HepG2 (cell line): ENCODE results near the gene MCOLN1. TPM values are rescaled to one million over a fixed set of nuclear protein-coding genes. Genes with fewer than 3 reads are reported as not detected.

ENCODE experiments used
- GFI1 ChIP-seq: sonication (generic); formaldehyde crosslinking; IDR thresholded peaks from 2 replicates; pipeline ENCODE4 v1.5.0; 2020; ENCODE audit warnings: missing genetic modification reagents, mild to moderate bottlenecking, borderline replicate concordance
- IRF2 ChIP-seq: IDR thresholded peaks from 2 replicates; pipeline ENCODE4 v1.6.1; 2018; ENCODE audit warnings: missing genetic modification reagents, missing compliant biosample characterization
- MAFG ChIP-seq: sonication (generic); formaldehyde crosslinking; IDR thresholded peaks from 2 replicates; pipeline ENCODE4 v1.5.1; 2020; ENCODE audit warnings: mild to moderate bottlenecking, missing genetic modification reagents
- MBD4 ChIP-seq: IDR thresholded peaks from 2 replicates; pipeline ENCODE4 v1.6.1; 2012; ENCODE audit warnings: low read length, inconsistent platforms, borderline replicate concordance
- MTA3 ChIP-seq: sonication (generic); formaldehyde crosslinking; IDR thresholded peaks from 2 replicates; pipeline ENCODE4 v1.4.0; 2020; ENCODE audit warnings: missing genetic modification reagents
- NPAS2 ChIP-seq: sonication (generic); formaldehyde crosslinking; IDR thresholded peaks from 2 replicates; pipeline ENCODE4 v1.8.0; 2022; ENCODE audit warnings: mild to moderate bottlenecking, missing genetic modification reagents, borderline replicate concordance
- PRPF4 ChIP-seq: fragments of 200-400 bp; formaldehyde crosslinking; IDR thresholded peaks from 2 replicates; pipeline ENCODE4 v1.6.1; 2016; ENCODE audit warnings: low read length, low read depth; ENCODE audit not compliant: poor library complexity, severe bottlenecking
- SIX4 ChIP-seq: sonication (generic); formaldehyde crosslinking; IDR thresholded peaks from 2 replicates; pipeline ENCODE4 v1.4.0; 2020; ENCODE audit warnings: missing genetic modification reagents
- TCF12 ChIP-seq, 2 experiments: fragments of 450-650 bp in 1 of 2; sonication (generic) in 1 of 2; formaldehyde crosslinking in 1 of 2; IDR thresholded peaks; 2 replicates each; pipeline versions ENCODE4 v1.6.1 to v1.8.0; 2017 to 2022; ENCODE audit warnings: antibody characterized with exemption in 1 of 2, mild to moderate bottlenecking in 1 of 2, missing genetic modification reagents in 1 of 2, moderate library complexity in 1 of 2
- TGIF2 ChIP-seq: IDR thresholded peaks from 2 replicates; pipeline ENCODE4 v1.6.1; 2016; ENCODE audit warnings: control low read depth, missing compliant biosample characterization
- TRIM24 ChIP-seq: sonication (generic); formaldehyde crosslinking; IDR thresholded peaks from 2 replicates; pipeline ENCODE4 v1.8.0; 2022; ENCODE audit warnings: mild to moderate bottlenecking, missing genetic modification reagents
- TSC22D2 ChIP-seq: sonication (generic); formaldehyde crosslinking; IDR thresholded peaks from 2 replicates; pipeline ENCODE4 v1.5.1; 2020; ENCODE audit warnings: missing genetic modification reagents, mild to moderate bottlenecking, borderline replicate concordance
- ZNF251 ChIP-seq: sonication (generic); formaldehyde crosslinking; IDR thresholded peaks from 2 replicates; pipeline ENCODE4 v1.9.0; 2021; ENCODE audit warnings: mild to moderate bottlenecking, missing genetic modification reagents
- ZNF337 ChIP-seq: sonication (generic); formaldehyde crosslinking; IDR thresholded peaks from 2 replicates; pipeline ENCODE4 v1.5.1; 2020; ENCODE audit warnings: missing genetic modification reagents, low read depth, mild to moderate bottlenecking, borderline replicate concordance
- ZNF350 ChIP-seq: sonication (generic); formaldehyde crosslinking; IDR thresholded peaks from 2 replicates; pipeline ENCODE4 v1.4.0; 2020; ENCODE audit warnings: mild to moderate bottlenecking, low read depth, missing genetic modification reagents, borderline replicate concordance
- ZNF7 ChIP-seq: IDR thresholded peaks from 2 replicates; pipeline ENCODE4 v1.6.1; 2016; ENCODE audit warnings: missing biosample characterization, missing genetic modification reagents
- ZNF724P ChIP-seq: sonication (generic); formaldehyde crosslinking; IDR thresholded peaks from 2 replicates; pipeline ENCODE4 v1.8.0; 2022; ENCODE audit warnings: missing genetic modification reagents, borderline replicate concordance
- ZSCAN21 ChIP-seq: sonication (generic); formaldehyde crosslinking; IDR thresholded peaks from 2 replicates; pipeline ENCODE4 v1.8.0; 2022; ENCODE audit warnings: mild to moderate bottlenecking, missing genetic modification reagents, moderate library complexity, borderline replicate concordance
- polyA plus RNA-seq, 8 experiments: library from polyadenylated mRNA; depleted of rRNA in 3 of 8; stranded (reverse) in 7 of 8; unstranded in 1 of 8; fragments of >200 nt; fragmentation: Illumina TruSeq in 4 of 8; extraction: Trizol in 4 of 8; gene quantifications; 2 replicates each; pipeline versions ENCODE4 v1.2.1 to v1.2.3, GENCODE V29; 2011 to 2016; ENCODE audit warnings: low read depth in 4 of 8, missing spikeins in 1 of 8, mixed read lengths in 1 of 8; ENCODE audit not compliant: insufficient read depth in 1 of 8
- total RNA-seq, 5 experiments: library from RNA; depleted of rRNA; stranded (reverse); fragments of >200 nt; fragmentation: Illumina TruSeq; extraction: Trizol; gene quantifications; 2 replicates each; pipeline ENCODE4 v1.2.3, GENCODE V29; 2016; ENCODE audit warnings: low read depth in 1 of 5
- TF ChIP-seq, protein P1 (sequence below): IDR thresholded peaks from 2 replicates; pipeline ENCODE4 v1.6.1; 2016; ENCODE audit warnings: low read depth
- TF ChIP-seq, protein P2 (sequence below): sonication (generic); formaldehyde crosslinking; conservative IDR thresholded peaks from 2 replicates; pipeline ENCODE4 v1.4.0; 2020; ENCODE audit warnings: missing genetic modification reagents
- TF ChIP-seq, protein P3 (sequence below): sonication (generic); formaldehyde crosslinking; IDR thresholded peaks from 2 replicates; pipeline ENCODE4 v1.8.0; 2023; ENCODE audit warnings: mild to moderate bottlenecking, missing genetic modification reagents
- TF ChIP-seq, protein P4 (sequence below): sonication (generic); formaldehyde crosslinking; IDR thresholded peaks from 2 replicates; pipeline ENCODE4 v1.8.0; 2022; ENCODE audit warnings: missing genetic modification reagents, mild to moderate bottlenecking, moderate library complexity, borderline replicate concordance

MCOLN1 gene
- total and polyA plus RNA-seq, 2 of the 13 experiments (the other 11 are each of a cell fraction or from before 2014, with no cell fraction given): 3.4 to 15.7 TPM

DNA sequence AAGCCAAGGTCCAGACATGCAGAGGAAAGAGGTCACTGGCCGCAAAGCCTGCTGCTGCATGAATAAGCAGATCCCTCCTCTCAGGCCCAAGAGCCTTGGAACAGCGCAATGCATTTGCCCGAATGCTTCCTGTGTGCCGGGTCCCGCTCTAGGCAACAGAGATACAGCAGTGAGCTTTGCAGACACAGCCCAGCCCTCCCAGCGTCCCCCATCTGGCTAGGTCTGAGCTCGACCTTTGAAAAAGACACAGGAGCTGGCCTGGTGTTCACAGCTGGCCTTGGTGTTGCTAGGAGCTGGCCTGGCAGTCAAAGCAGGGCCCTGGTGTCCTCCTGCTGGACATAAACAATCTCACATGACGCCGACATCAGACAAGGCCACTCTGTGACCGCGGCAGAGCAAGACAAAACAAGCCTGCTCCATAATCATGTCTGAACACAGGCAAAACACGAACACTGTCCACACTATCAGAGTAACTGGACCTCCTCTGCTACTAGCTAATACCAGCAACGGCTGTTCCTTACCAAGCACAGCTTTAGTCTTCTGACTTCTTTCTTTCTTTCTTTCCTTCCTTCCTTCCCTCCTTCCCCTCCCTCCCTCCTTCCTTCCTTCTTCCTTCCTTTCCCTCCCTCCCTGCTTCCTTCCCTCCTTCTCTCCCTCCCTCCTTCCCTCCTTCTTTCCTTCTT lies 27.9 kb upstream of the MCOLN1 start (continued):
- TF ChIP-seq TGIF2 (CRISPR knock-in tag) (0 out of 2 replicates have a peak, but pooled peaks have one; percentile 33), ZNF724P (no peak), MTA3 (CRISPR knock-in tag) (no peak), IRF2 (no peak), NPAS2 (CRISPR knock-in tag) (no peak), GFI1 (peak; percentile 23; the same call in 1 of the 2 replicates), ZNF7 (CRISPR knock-in tag) (no peak), ZSCAN21 (CRISPR knock-in tag) (no peak; the same call in 1 of the 2 replicates), TRIM24 (no peak), ZNF350 (CRISPR knock-in tag) (peak; percentile 81), TSC22D2 (CRISPR knock-in tag) (no peak), TCF12 (IDR thresholded peaks at IDR 0.05) (no peak), TCF12 (CRISPR knock-in tag; IDR thresholded peaks at IDR 0.05) (no peak), MAFG (no peak), ZNF251 (no peak), SIX4 (CRISPR knock-in tag) (no peak), MBD4 (no peak), ZNF337 (CRISPR knock-in tag) (no peak), PRPF4 (no peak)
- TF ChIP-seq, protein P1, sequence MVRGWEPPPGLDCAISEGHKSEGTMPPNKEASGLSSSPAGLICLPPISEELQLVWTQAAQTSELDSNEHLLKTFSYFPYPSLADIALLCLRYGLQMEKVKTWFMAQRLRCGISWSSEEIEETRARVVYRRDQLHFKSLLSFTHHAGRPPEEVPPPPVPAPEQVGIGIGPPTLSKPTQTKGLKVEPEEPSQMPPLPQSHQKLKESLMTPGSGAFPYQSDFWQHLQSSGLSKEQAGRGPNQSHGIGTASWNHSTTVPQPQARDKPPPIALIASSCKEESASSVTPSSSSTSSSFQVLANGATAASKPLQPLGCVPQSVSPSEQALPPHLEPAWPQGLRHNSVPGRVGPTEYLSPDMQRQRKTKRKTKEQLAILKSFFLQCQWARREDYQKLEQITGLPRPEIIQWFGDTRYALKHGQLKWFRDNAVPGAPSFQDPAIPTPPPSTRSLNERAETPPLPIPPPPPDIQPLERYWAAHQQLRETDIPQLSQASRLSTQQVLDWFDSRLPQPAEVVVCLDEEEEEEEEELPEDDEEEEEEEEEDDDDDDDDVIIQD: no peak
- TF ChIP-seq, protein P2, sequence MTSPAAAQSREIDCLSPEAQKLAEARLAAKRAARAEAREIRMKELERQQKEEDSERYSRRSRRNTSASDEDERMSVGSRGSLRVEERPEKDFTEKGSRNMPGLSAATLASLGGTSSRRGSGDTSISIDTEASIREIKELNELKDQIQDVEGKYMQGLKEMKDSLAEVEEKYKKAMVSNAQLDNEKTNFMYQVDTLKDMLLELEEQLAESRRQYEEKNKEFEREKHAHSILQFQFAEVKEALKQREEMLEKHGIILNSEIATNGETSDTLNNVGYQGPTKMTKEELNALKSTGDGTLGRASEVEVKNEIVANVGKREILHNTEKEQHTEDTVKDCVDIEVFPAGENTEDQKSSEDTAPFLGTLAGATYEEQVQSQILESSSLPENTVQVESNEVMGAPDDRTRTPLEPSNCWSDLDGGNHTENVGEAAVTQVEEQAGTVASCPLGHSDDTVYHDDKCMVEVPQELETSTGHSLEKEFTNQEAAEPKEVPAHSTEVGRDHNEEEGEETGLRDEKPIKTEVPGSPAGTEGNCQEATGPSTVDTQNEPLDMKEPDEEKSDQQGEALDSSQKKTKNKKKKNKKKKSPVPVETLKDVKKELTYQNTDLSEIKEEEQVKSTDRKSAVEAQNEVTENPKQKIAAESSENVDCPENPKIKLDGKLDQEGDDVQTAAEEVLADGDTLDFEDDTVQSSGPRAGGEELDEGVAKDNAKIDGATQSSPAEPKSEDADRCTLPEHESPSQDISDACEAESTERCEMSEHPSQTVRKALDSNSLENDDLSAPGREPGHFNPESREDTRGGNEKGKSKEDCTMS (CRISPR knock-in tag): no peak
- TF ChIP-seq, protein P3, sequence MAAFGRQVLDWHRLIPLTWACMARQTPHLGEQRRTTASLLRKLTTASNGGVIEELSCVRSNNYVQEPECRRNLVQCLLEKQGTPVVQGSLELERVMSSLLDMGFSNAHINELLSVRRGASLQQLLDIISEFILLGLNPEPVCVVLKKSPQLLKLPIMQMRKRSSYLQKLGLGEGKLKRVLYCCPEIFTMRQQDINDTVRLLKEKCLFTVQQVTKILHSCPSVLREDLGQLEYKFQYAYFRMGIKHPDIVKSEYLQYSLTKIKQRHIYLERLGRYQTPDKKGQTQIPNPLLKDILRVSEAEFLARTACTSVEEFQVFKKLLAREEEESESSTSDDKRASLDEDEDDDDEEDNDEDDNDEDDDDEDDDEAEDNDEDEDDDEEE (CRISPR knock-in tag): no peak
- TF ChIP-seq, protein P4, sequence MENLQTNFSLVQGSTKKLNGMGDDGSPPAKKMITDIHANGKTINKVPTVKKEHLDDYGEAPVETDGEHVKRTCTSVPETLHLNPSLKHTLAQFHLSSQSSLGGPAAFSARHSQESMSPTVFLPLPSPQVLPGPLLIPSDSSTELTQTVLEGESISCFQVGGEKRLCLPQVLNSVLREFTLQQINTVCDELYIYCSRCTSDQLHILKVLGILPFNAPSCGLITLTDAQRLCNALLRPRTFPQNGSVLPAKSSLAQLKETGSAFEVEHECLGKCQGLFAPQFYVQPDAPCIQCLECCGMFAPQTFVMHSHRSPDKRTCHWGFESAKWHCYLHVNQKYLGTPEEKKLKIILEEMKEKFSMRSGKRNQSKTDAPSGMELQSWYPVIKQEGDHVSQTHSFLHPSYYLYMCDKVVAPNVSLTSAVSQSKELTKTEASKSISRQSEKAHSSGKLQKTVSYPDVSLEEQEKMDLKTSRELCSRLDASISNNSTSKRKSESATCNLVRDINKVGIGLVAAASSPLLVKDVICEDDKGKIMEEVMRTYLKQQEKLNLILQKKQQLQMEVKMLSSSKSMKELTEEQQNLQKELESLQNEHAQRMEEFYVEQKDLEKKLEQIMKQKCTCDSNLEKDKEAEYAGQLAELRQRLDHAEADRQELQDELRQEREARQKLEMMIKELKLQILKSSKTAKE (CRISPR knock-in tag): no peak
